GM18526 (cell line): ENCODE measurements around the gene ODR4.

Source experiments
- POLR2A ChIP-seq: IDR thresholded peaks from 3 replicates; pipeline ENCODE4 v1.6.1; 2011; ENCODE audit not compliant: insufficient read length; ENCODE audit errors: extremely low read depth

Gene ODR4

DNA sequence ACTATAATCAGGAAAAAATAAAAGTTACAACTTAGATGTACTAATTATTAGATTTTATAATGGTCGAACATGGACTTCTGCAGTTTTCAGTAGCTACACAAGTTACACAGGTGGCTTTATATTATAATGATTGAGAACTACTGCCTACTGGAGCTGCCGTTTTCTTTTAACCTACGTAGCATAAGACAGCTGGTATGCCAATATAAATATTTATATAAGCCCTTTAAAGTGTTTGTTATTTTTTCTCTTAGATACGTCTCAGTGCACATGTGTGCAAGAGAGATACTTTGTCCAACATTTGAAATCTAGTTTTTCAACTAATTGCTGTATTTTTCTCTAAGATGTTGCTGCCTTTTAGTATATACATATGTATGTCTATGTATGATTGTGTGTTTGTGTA, 42.9 kb downstream of the ODR4 start:
- no peak for TF ChIP-seq POLR2A

GRCh38 chr1:186420311-186420710, 44.7 kb downstream of the ODR4 start:
- no peak for TF ChIP-seq POLR2A

GRCh38 chr1:186420923-186421322, 45.3 kb downstream of the ODR4 start:
- no peak for TF ChIP-seq POLR2A

- TF ChIP-seq POLR2A, result no peak
Observed at GRCh38 chr1:186421446-186421845, 45.8 kb downstream of the ODR4 start.

- TF ChIP-seq POLR2A, result no peak
Observed at GRCh38 chr1:186424539-186424938, 48.9 kb downstream of the ODR4 start.

DNA sequence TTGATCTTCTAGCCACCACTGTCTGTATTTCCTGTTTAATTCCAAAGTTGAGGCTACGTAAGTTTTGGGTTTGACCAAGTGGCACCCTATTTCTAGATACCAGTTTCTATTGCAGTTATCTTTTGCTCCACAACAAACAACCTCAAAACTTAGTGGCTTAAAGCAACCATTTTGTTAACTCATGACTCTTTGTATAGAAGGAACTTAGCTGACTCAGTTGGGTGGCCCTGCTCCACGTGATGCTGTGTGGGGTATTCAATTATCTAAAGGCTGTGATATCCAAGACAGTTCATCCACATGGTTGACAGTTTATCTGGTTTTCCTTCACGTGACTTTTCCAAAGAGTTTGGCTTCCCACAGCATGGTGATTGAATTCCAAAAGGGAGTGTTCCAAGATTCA, 50.5 kb downstream of the ODR4 start:
- TF ChIP-seq POLR2A, result no peak

DNA sequence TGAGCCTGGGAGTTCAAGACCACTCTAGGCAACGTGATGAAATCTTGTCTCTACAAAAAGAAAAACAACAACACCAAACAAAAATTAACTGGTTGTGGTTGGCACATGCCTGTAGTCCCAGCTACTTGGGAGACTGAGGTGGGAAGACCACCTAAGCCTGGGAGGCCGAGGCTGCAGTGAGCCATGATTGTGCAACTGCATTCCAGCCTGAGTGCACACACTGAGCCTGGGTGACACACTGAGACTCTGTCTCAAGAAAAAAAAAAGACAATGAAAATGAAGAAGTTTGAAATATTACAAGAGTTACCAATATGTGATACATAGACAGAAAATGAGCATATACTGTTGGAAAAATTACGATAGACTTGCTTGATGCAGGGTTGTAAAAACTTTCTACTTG, 53.4 kb downstream of the ODR4 start:
- no peak for TF ChIP-seq POLR2A

GRCh38 chr1:186435336-186435735, 59.7 kb downstream of the ODR4 start:
- TF ChIP-seq POLR2A, result no peak

DNA sequence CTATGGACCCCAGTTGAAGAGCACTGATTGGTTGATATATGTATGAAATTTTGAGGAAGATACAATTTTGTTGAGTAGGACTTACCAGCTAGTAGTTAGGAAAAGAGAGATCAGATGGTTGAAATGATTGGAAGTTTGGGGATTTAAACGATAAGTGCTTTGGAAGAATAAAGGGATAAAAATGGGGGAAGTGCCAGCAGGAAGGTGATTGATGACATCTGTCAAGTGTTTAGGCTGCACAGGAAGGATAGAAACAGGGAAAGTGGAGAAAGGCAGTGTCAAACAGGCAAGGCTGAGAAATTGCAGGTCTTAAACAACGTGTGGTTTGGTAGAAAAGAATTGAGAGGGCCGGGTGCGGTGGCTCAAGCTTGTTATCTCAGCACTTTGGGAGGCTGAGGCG, 62.9 kb downstream of the ODR4 start:
- no peak for TF ChIP-seq POLR2A

GRCh38 chr1:186440584-186440983, 64.9 kb downstream of the ODR4 start:
- TF ChIP-seq POLR2A, result no peak

- no peak for TF ChIP-seq POLR2A
Observed at GRCh38 chr1:186442651-186443375, 67.2 kb downstream of the ODR4 start.

GRCh38 chr1:186443638-186444037, 68.0 kb downstream of the ODR4 start:
- no peak for TF ChIP-seq POLR2A

DNA sequence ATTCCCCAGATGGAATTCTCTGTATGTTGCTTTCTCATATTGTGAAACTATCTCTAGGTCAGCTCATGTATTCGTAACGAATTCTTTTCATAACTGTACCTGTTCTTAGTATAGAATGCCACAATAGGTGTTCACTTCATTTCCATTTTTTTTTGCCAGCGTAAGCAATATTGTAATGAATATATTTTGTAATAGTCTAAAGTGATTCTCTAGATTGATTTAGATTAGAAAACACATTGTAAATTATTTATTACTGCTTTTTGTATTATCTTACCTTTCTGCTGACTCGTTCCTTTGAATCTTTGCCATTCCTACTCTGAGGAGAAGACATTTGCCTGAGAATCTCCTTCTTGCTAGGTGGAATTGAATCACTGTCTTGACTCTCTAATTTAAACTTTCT, 70.5 kb downstream of the ODR4 start:
- no peak for TF ChIP-seq POLR2A

- no peak for TF ChIP-seq POLR2A
Observed at GRCh38 chr1:186454981-186455380, 79.3 kb downstream of the ODR4 start.

GRCh38 chr1:186456729-186457255, 81.2 kb downstream of the ODR4 start:
- no peak for TF ChIP-seq POLR2A

GRCh38 chr1:186461014-186461413, 85.4 kb downstream of the ODR4 start, which contains the start of gene PDC:
PDC (minus strand) TSS chr1:186461114; CDS start chr1:186449459, 11,655 bp downstream.
- TF ChIP-seq POLR2A, result no peak

- TF ChIP-seq POLR2A, result no peak
Observed at GRCh38 chr1:186463511-186463910, 87.9 kb downstream of the ODR4 start.

DNA sequence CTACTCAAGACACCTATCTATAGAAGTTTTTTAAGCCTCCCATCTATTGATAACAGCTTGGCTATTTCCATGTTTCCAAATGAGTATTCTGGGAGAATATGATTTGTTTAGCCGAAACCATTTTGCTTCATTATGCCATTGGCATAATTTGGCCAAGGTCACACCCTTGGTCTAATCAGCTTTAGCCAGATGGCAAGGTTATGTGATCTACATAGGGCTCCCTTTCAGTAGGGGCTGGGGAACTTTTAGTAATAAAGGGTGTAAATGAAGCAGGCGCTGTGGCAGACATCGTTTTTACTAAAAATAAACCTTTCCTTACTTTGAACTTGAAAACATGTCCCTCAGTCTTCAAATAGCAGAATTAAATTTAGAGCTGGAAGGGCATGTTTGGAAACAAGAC, 88.3 kb downstream of the ODR4 start:
- no peak for TF ChIP-seq POLR2A

DNA sequence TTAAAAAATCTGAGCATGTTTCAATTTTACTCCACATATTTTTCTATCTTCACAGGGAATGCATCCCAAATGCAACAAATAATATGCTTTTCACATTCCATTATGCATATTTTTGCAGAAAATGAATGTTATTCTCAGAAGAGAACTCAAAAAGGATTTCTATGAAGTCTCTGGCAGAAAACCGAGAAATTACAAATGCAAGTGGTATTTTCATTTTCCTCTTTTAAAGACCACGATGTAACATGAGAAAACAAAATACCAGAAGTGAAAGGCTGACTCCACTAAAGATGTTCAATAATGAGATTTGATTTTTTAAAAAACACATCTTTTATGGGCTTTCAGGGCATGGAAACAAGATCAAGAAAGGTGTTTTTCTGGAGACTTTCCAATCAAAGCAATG, 90.3 kb downstream of the ODR4 start:
- no peak for TF ChIP-seq POLR2A
